GM12872 (cell line): ENCODE results near the gene CASK.

ENCODE experiments used
- CTCF ChIP-seq: IDR thresholded peaks from 3 replicates; pipeline ENCODE4 v1.5.1; 2011; ENCODE audit warnings: low read depth, mild to moderate bottlenecking, low read length, moderate library complexity; ENCODE audit not compliant: insufficient read depth

The CASK gene

GRCh38 chrX:41591906-41592305 lies 331.4 kb downstream of the CASK start:
- TF ChIP-seq CTCF = no peak

GRCh38 chrX:41590641-41591040 lies 332.7 kb downstream of the CASK start:
- no peak for TF ChIP-seq CTCF

GRCh38 chrX:41589634-41590270 lies 333.6 kb downstream of the CASK start:
- no peak for TF ChIP-seq CTCF

GRCh38 chrX:41588271-41588670 lies 335.1 kb downstream of the CASK start:
- no peak for TF ChIP-seq CTCF

- TF ChIP-seq CTCF = no peak
These were observed 342.8 kb downstream of the CASK start for GRCh38 chrX:41580423-41581064.

- TF ChIP-seq CTCF = no peak
These were observed 359.5 kb downstream of the CASK start for GRCh38 chrX:41563876-41564275.

GRCh38 chrX:41561045-41561444 lies 362.3 kb downstream of the CASK start:
- no peak for TF ChIP-seq CTCF
